ENCODE results near the gene HSPH1. TPM values are rescaled to one million over a fixed set of nuclear protein-coding genes. Genes with fewer than 3 reads are reported as not detected.

Gene HSPH1
- total and polyA plus RNA-seq, 2 donors (not counting 3 experiments of a cell fraction or from before 2014, with no cell fraction given) = 15.8 to 124 TPM

- Histone ChIP-seq H3K9me3 (replicated peaks; ENCODE audit: control insufficient read depth, insufficient read depth, low read length) (no peaks in the 10 kb centered on the region), H4K20me1 (replicated peaks; ENCODE audit: control insufficient read depth, extremely low read depth, insufficient read depth, low read length) (no peaks in the 10 kb centered on the region), H3K79me2 (ENCODE audit: control insufficient read depth, insufficient read depth, low read length) (no peaks in the 10 kb centered on the region), H3K4me3 (replicated peaks in 1 of 3; ENCODE audit: insufficient read depth in 1 of 3, low read depth in 1 of 3, low read length in 3 of 3) (no peak overlapping the region), H3K27me3 (ENCODE audit: control insufficient read depth in 2 of 2, insufficient read depth in 2 of 2, low read length in 2 of 2) (peaks cover 2 to 14% of the 10 kb centered on the region in 2 experiments), H3K4me2 (ENCODE audit: insufficient read depth, low read length) (no peak overlapping the region), H2AFZ (ENCODE audit: low read depth, low read length) (no peak overlapping the region), H3K27ac (ENCODE audit: insufficient read depth, low read depth, low read length) (no peak overlapping the region), H3K9ac (replicated peaks; ENCODE audit: extremely low read depth, insufficient read depth, low read length) (no peak overlapping the region), H3K36me3 (ENCODE audit: control insufficient read depth in 2 of 2, extremely low read depth in 1 of 2, insufficient read depth in 2 of 2, low read length in 2 of 2) (no peaks in the 10 kb centered on the region), H3K9me1 (replicated peaks; ENCODE audit: control insufficient read depth, extremely low read depth, insufficient read depth, low read length) (no peaks in the 10 kb centered on the region), H3K4me1 (ENCODE audit: control insufficient read depth, extremely low read depth, insufficient read depth, low read length) (no peaks in the 10 kb centered on the region)
- POLR2A ChIA-PET = no interaction called here
- dilution Hi-C loops (cut with MboI; ENCODE audit: extremely low pct_ligation_motif_present, low sequenced_read_pairs) = no loop called here
- no peak for DNase-seq (ENCODE audit: low read depth, low spot score)
- intact Hi-C loops (cut with micrococcal nuclease) = no loop called here
- BruUV-seq (replicated peaks) = no TSS peak
- FAIRE-seq = no peak
- CTCF ChIA-PET = no interaction called here
- no peak for TF ChIP-seq MAX (IDR thresholded peaks at IDR 0.05; ENCODE audit: insufficient read depth, insufficient read length)
- no peak for TF ChIP-seq JUN (IDR thresholded peaks at IDR 0.05; ENCODE audit: borderline replicate concordance, insufficient read depth, insufficient read length, low read depth)
- no peak for TF ChIP-seq EZH2 (IDR thresholded peaks at IDR 0.05; ENCODE audit: borderline replicate concordance, low read depth, low read length, severe bottlenecking)
- TF ChIP-seq FOS (IDR thresholded peaks at IDR 0.05; ENCODE audit: borderline replicate concordance, insufficient read depth, low read length) = no peak
- TF ChIP-seq MYC (IDR thresholded peaks at IDR 0.05; ENCODE audit: low read depth, low read length) = no peak
- no peak for TF ChIP-seq GATA2 (IDR thresholded peaks at IDR 0.05; ENCODE audit: insufficient read depth, insufficient read length, low read depth, low read length)
These were observed 32.3 kb downstream of the HSPH1 start for GRCh38 chr13:31129419-31129818.

GRCh38 chr13:31124204-31124603, 37.5 kb downstream of the HSPH1 start:
- Histone ChIP-seq H3K9me3 (replicated peaks; ENCODE audit: control insufficient read depth, insufficient read depth, low read length) (no peaks in the 10 kb centered on the region), H2AFZ (ENCODE audit: low read depth, low read length) (no peak overlapping the region), H3K9me1 (replicated peaks; ENCODE audit: control insufficient read depth, extremely low read depth, insufficient read depth, low read length) (no peaks in the 10 kb centered on the region), H3K79me2 (ENCODE audit: control insufficient read depth, insufficient read depth, low read length) (no peaks in the 10 kb centered on the region), H4K20me1 (replicated peaks; ENCODE audit: control insufficient read depth, extremely low read depth, insufficient read depth, low read length) (no peaks in the 10 kb centered on the region), H3K27ac (ENCODE audit: insufficient read depth, low read depth, low read length) (no peak overlapping the region), H3K27me3 (ENCODE audit: control insufficient read depth in 2 of 2, insufficient read depth in 2 of 2, low read length in 2 of 2) (peaks cover 10 to 29% of the 10 kb centered on the region in 2 experiments), H3K4me2 (ENCODE audit: insufficient read depth, low read length) (no peak overlapping the region), H3K36me3 (ENCODE audit: control insufficient read depth in 2 of 2, extremely low read depth in 1 of 2, insufficient read depth in 2 of 2, low read length in 2 of 2) (no peaks in the 10 kb centered on the region), H3K4me1 (ENCODE audit: control insufficient read depth, extremely low read depth, insufficient read depth, low read length) (no peaks in the 10 kb centered on the region), H3K9ac (replicated peaks; ENCODE audit: extremely low read depth, insufficient read depth, low read length) (no peak overlapping the region), H3K4me3 (replicated peaks in 1 of 3; ENCODE audit: insufficient read depth in 1 of 3, low read depth in 1 of 3, low read length in 3 of 3) (no peak overlapping the region)
- FAIRE-seq (no peak), DNase-seq (ENCODE audit: low read depth, low spot score) (no peak)
- intact Hi-C loops (cut with micrococcal nuclease) (no loop called here), dilution Hi-C loops (cut with MboI; ENCODE audit: extremely low pct_ligation_motif_present, low sequenced_read_pairs) (no loop called here)
- no peak for TF ChIP-seq MAX (IDR thresholded peaks at IDR 0.05; ENCODE audit: insufficient read depth, insufficient read length)
- no peak for TF ChIP-seq GATA2 (IDR thresholded peaks at IDR 0.05; ENCODE audit: insufficient read depth, insufficient read length, low read depth, low read length)
- no peak for TF ChIP-seq MYC (IDR thresholded peaks at IDR 0.05; ENCODE audit: low read depth, low read length)
- no peak for TF ChIP-seq JUN (IDR thresholded peaks at IDR 0.05; ENCODE audit: borderline replicate concordance, insufficient read depth, insufficient read length, low read depth)
- TF ChIP-seq EZH2 (IDR thresholded peaks at IDR 0.05; ENCODE audit: borderline replicate concordance, low read depth, low read length, severe bottlenecking) = no peak
- TF ChIP-seq CTCF (IDR thresholded peaks at IDR 0.05; ENCODE audit: extremely low read depth in 1 of 2, insufficient read depth in 1 of 2, low read depth in 1 of 2, low read length in 2 of 2) = no peak
- no peak for TF ChIP-seq POLR2A (IDR thresholded peaks at IDR 0.05; ENCODE audit: low read depth, low read length)
- TF ChIP-seq POLR2AphosphoS5 (IDR thresholded peaks at IDR 0.05; ENCODE audit: insufficient read depth, low read depth, low read length) = no peak
- TF ChIP-seq FOS (IDR thresholded peaks at IDR 0.05; ENCODE audit: borderline replicate concordance, insufficient read depth, low read length) = no peak
- ChIA-PET POLR2A (no interaction called here), CTCF (interaction anchor here (2.0 kb wide), 1 partner anchor 79 kb away, joined by 8 read pairs; no protein-coding TSS in a partner anchor)
- BruUV-seq (replicated peaks) = no TSS peak

All from endothelial cell of umbilical vein (primary cell).